ENCODE results near the gene SLC35B4.

GRCh38 chr7:134317434-134317833 is 704 bp upstream of the SLC35B4 start:
- TF ChIP-seq EZH2 (IDR thresholded peaks at IDR 0.05; ENCODE audit: insufficient read depth, poor library complexity, severe bottlenecking) (no peak), EZH2phosphoT487 (IDR thresholded peaks at IDR 0.05; ENCODE audit: insufficient read depth, low read depth) (no peak)

Data from GM23248 (cell line).